Stimulated activated CD4-positive, alpha-beta T cell treated with anti-CD3 and anti-CD28 coated beads, Interleukin-1b, Interleukin-23, amount 100 ng/mL, for 4 hours (primary cell): ENCODE measurements around the gene KPNB1.

Experiments
- DNase-seq, 2 donors: peaks; one replicate each; pipeline ENCODE4 v3.0.0-alpha.2; 2020; ENCODE audit warnings: low read depth in 2 of 2

KPNB1 gene

GRCh38 chr17:47711366-47712099 lies 61.8 kb downstream of the KPNB1 start:
- DNase-seq = no peak

GRCh38 chr17:47712330-47713023 lies 62.8 kb downstream of the KPNB1 start:
- no peak for DNase-seq

GRCh38 chr17:47713980-47714700 lies 64.4 kb downstream of the KPNB1 start:
- no peak for DNase-seq

GRCh38 chr17:47714773-47715396 lies 65.2 kb downstream of the KPNB1 start:
- no peak for DNase-seq

GRCh38 chr17:47715669-47716325 lies 66.1 kb downstream of the KPNB1 start:
- DNase-seq = no peak

- no peak for DNase-seq
Measured at GRCh38 chr17:47716375-47716774, 66.7 kb downstream of the KPNB1 start.

- no peak for DNase-seq
Measured at GRCh38 chr17:47717261-47717697, 67.6 kb downstream of the KPNB1 start.

GRCh38 chr17:47717979-47718621 lies 68.4 kb downstream of the KPNB1 start:
- DNase-seq = peak; percentile 47 to 61

GRCh38 chr17:47718634-47719405 lies 69.1 kb downstream of the KPNB1 start:
- no peak for DNase-seq

- DNase-seq = peak; percentile 49 to 57
Measured at GRCh38 chr17:47719411-47720152, 69.9 kb downstream of the KPNB1 start.

- no peak for DNase-seq
Measured at GRCh38 chr17:47720196-47720595, 70.5 kb downstream of the KPNB1 start.

GRCh38 chr17:47720754-47721533 lies 71.2 kb downstream of the KPNB1 start:
- peak; percentile 91 to 97 for DNase-seq

GRCh38 chr17:47721725-47722124 lies 72.0 kb downstream of the KPNB1 start:
- no peak for DNase-seq

- no peak for DNase-seq
Measured at GRCh38 chr17:47724705-47725104, 75.0 kb downstream of the KPNB1 start.

GRCh38 chr17:47725446-47726111 lies 75.9 kb downstream of the KPNB1 start:
- no peak for DNase-seq

- no peak for DNase-seq
Measured at GRCh38 chr17:47726796-47727703, 77.3 kb downstream of the KPNB1 start.

GRCh38 chr17:47727704-47728036 lies 78.0 kb downstream of the KPNB1 start:
- no peak for DNase-seq
